ENCODE results near the gene RNF207.
A peak's percentile ranks its signal among the peaks of the same experiment; 100 is the strongest.

Gene RNF207

GRCh38 chr1:6205849-6206519 lies at the start of gene RNF207:
TSS of gene RNF207 (plus strand) at chr1:6206119. CDS start at chr1:6206536, 417 bp downstream.
- peak; percentile 47 for DNase-seq

GRCh38 chr1:6157132-6157527 lies 48.8 kb upstream of the RNF207 start:
- DNase-seq: no peak

GRCh38 chr1:6157528-6158174 lies 48.3 kb upstream of the RNF207 start:
- no peak for DNase-seq

- no peak for DNase-seq
These were observed 47.7 kb upstream of the RNF207 start for GRCh38 chr1:6158181-6158580.

GRCh38 chr1:6162341-6162740 lies 43.6 kb upstream of the RNF207 start:
- DNase-seq: no peak

GRCh38 chr1:6162773-6163172 lies 43.1 kb upstream of the RNF207 start:
- no peak for DNase-seq

- DNase-seq: no peak
These were observed 42.5 kb upstream of the RNF207 start for GRCh38 chr1:6163191-6163972.

GRCh38 chr1:6163973-6164617 lies 41.8 kb upstream of the RNF207 start:
- no peak for DNase-seq

- DNase-seq: no peak
These were observed 40.9 kb upstream of the RNF207 start for GRCh38 chr1:6165027-6165426.

GRCh38 chr1:6165441-6165985 lies 40.4 kb upstream of the RNF207 start:
- DNase-seq: no peak

GRCh38 chr1:6166221-6166620 lies 39.7 kb upstream of the RNF207 start:
- DNase-seq: no peak

- DNase-seq: no peak
These were observed 39.1 kb upstream of the RNF207 start for GRCh38 chr1:6166655-6167390.

GRCh38 chr1:6167391-6168303 lies 38.3 kb upstream of the RNF207 start:
- DNase-seq: no peak

- DNase-seq: no peak
These were observed 36.9 kb upstream of the RNF207 start for GRCh38 chr1:6168947-6169586.

GRCh38 chr1:6170116-6170741 lies 35.7 kb upstream of the RNF207 start:
- DNase-seq: no peak

- no peak for DNase-seq
These were observed 35.1 kb upstream of the RNF207 start for GRCh38 chr1:6170742-6171201.

GRCh38 chr1:6171548-6172124 lies 34.3 kb upstream of the RNF207 start:
- DNase-seq: no peak

GRCh38 chr1:6172549-6172948 lies 33.4 kb upstream of the RNF207 start:
- DNase-seq: no peak

- no peak for DNase-seq
These were observed 31.1 kb upstream of the RNF207 start for GRCh38 chr1:6174621-6175410.
